ENCODE results near the gene BICD1. TPM values are rescaled to one million over a fixed set of nuclear protein-coding genes. Genes with fewer than 3 reads are reported as not detected.

Gene BICD1
- total RNA-seq, 1 experiment from 2014 or later, result 9.2 TPM

DNA sequence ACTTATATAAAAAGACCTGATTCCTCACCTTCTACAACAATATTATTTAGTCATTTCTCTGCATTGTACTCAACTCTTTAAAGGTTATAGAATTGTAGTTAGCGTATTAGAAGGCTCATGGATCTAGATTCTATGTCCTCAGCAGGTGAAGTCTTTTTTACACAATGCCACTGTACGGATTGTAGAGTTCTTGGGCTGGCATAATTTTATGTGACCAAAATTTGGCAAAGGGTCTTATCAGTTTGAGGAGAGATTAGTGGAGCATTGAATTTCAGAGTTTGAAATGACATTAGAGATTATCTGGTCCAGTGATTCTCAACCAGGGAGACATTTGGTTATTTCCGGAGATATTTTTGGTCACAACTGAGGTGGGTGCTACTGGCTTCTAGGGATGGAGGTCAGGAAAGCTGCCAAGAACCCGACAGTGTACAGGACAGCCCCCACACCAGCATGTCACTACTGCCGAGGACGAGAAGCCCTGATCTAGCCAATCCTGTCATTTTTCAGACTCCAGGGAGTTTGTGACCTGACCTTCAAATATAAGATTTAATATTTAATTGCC lies 63.9 kb downstream of the BICD1 start:
- no peak overlapping the region for H3K4me2 ChIP-seq (ENCODE audit: low read length)
- no peaks in the 10 kb centered on the region for H3K4me1 ChIP-seq (ENCODE audit: insufficient read depth, low read length)
- no peak overlapping the region for H3K9ac ChIP-seq (ENCODE audit: low read length)
- H3K27ac ChIP-seq (ENCODE audit: low read length), result no peak overlapping the region
- ATAC-seq (no peak), DNase-seq (no peak)
- ChIA-PET CTCF (no interaction called here), POLR2A (ENCODE audit: unreplicated experiment) (no interaction called here)
- H3K79me2 ChIP-seq (ENCODE audit: low read length), result no peaks in the 10 kb centered on the region
- H3K36me3 ChIP-seq (ENCODE audit: low read depth, low read length), result no peaks in the 10 kb centered on the region
- H4K20me1 ChIP-seq (ENCODE audit: low read length), result no peaks in the 10 kb centered on the region
- no peaks in the 10 kb centered on the region for H3K27me3 ChIP-seq (ENCODE audit: low read length)
- no peaks in the 10 kb centered on the region for H3K9me3 ChIP-seq (ENCODE audit: low read length)
- no TSS peak for BruUV-seq (replicated peaks)
- intact Hi-C loops (cut with micrococcal nuclease), result no loop called here
- no peaks in the 10 kb centered on the region for H3F3A ChIP-seq (ENCODE audit: low read length, unreplicated experiment)
- H2AFZ ChIP-seq (ENCODE audit: low read length), result no peak overlapping the region
- no peak for TF ChIP-seq EZH2phosphoT487 (IDR thresholded peaks at IDR 0.05; ENCODE audit: borderline replicate concordance, low read length)
- TF ChIP-seq, protein P1, sequence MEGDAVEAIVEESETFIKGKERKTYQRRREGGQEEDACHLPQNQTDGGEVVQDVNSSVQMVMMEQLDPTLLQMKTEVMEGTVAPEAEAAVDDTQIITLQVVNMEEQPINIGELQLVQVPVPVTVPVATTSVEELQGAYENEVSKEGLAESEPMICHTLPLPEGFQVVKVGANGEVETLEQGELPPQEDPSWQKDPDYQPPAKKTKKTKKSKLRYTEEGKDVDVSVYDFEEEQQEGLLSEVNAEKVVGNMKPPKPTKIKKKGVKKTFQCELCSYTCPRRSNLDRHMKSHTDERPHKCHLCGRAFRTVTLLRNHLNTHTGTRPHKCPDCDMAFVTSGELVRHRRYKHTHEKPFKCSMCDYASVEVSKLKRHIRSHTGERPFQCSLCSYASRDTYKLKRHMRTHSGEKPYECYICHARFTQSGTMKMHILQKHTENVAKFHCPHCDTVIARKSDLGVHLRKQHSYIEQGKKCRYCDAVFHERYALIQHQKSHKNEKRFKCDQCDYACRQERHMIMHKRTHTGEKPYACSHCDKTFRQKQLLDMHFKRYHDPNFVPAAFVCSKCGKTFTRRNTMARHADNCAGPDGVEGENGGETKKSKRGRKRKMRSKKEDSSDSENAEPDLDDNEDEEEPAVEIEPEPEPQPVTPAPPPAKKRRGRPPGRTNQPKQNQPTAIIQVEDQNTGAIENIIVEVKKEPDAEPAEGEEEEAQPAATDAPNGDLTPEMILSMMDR (conservative IDR thresholded peaks at IDR 0.05; ENCODE audit: low read depth, low read length), result no peak
- TF ChIP-seq EZH2 (IDR thresholded peaks at IDR 0.05; ENCODE audit: low read length, unreplicated experiment), result no peak
- no peak overlapping the region for H3K4me3 ChIP-seq (ENCODE audit: low read length)
- H3K9me2 ChIP-seq (replicated peaks; ENCODE audit: low read length), result no peaks in the 10 kb centered on the region

DNA sequence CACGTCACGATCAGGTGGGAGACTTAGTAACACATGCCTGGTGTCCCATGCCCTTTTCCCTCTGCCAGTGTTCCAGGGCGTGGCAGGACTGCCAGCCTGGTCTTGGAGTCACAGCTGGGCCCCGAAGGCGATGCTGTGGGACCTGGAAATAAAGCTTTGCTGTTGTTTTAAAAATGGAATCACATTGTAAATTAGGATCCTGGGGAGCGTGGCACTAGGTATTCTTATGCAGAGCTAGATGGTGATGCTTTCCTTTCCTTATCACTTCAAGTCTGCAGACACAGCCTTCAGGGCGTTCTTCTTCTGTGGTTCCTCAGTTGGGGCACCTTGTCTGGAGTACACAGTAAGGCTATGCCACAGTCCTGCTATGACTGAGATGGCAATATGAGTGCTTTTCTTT lies 64.6 kb downstream of the BICD1 start:
- Histone ChIP-seq H3K36me3 (ENCODE audit: low read depth, low read length) (no peaks in the 10 kb centered on the region), H3K4me3 (ENCODE audit: low read length) (no peak overlapping the region), H2AFZ (ENCODE audit: low read length) (no peak overlapping the region), H3K4me2 (ENCODE audit: low read length) (no peak overlapping the region), H3K9me2 (replicated peaks; ENCODE audit: low read length) (no peaks in the 10 kb centered on the region), H3K27me3 (ENCODE audit: low read length) (no peaks in the 10 kb centered on the region), H3K4me1 (ENCODE audit: insufficient read depth, low read length) (peaks cover 4% of the 10 kb centered on the region), H3K79me2 (ENCODE audit: low read length) (no peaks in the 10 kb centered on the region), H3F3A (ENCODE audit: low read length, unreplicated experiment) (no peaks in the 10 kb centered on the region), H3K27ac (ENCODE audit: low read length) (no peak overlapping the region), H3K9ac (ENCODE audit: low read length) (no peak overlapping the region), H4K20me1 (ENCODE audit: low read length) (no peaks in the 10 kb centered on the region), H3K9me3 (ENCODE audit: low read length) (no peaks in the 10 kb centered on the region)
- DNase-seq (no peak), ATAC-seq (no peak)
- ChIA-PET POLR2A (ENCODE audit: unreplicated experiment) (no interaction called here), CTCF (no interaction called here)
- TF ChIP-seq, protein P1 (conservative IDR thresholded peaks at IDR 0.05; ENCODE audit: low read depth, low read length), result no peak
- TF ChIP-seq EZH2 (IDR thresholded peaks at IDR 0.05; ENCODE audit: low read length, unreplicated experiment) (no peak), EZH2phosphoT487 (IDR thresholded peaks at IDR 0.05; ENCODE audit: borderline replicate concordance, low read length) (no peak)
- BruUV-seq (replicated peaks), result no TSS peak
- intact Hi-C loops (cut with micrococcal nuclease), result no loop called here

DNA sequence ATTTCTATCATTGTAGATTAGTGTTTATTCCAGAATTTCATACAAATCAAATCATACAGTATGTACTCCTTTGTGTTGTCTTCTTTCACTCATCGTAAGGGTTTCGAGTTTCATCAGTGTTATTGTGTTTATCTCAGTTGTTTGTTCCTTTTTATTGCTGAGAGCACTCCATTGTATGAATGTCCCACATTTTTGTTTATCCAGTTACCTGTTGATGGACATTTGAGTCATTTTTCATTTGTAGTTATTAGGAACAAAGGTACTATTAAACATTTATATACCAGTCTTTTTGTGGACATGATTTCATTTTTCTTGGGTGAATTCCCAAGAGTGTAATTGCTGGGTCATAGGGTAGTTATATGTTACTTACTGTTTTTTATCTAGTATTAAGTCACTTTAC lies 70.0 kb downstream of the BICD1 start:
- CTCF ChIA-PET, result no interaction called here

More for the DNA sequence above, 70.0 kb downstream of the BICD1 start:
- intact Hi-C loops (cut with micrococcal nuclease), result no loop called here
- H4K20me1 ChIP-seq (ENCODE audit: low read length), result no peaks in the 10 kb centered on the region
- no TSS peak for BruUV-seq (replicated peaks)
- H3K27me3 ChIP-seq (ENCODE audit: low read length), result no peaks in the 10 kb centered on the region
- H3K36me3 ChIP-seq (ENCODE audit: low read depth, low read length), result no peaks in the 10 kb centered on the region
- POLR2A ChIA-PET (ENCODE audit: unreplicated experiment), result no interaction called here
- no peak overlapping the region for H2AFZ ChIP-seq (ENCODE audit: low read length)
- peak overlapping the region; percentile 53 for H3K27ac ChIP-seq (ENCODE audit: low read length)
- H3K9ac ChIP-seq (ENCODE audit: low read length), result no peak overlapping the region
- H3K4me2 ChIP-seq (ENCODE audit: low read length), result peak overlapping the region; percentile 18; the same call in 1 of the 2 replicates
- H3K4me1 ChIP-seq (ENCODE audit: insufficient read depth, low read length), result peaks cover 10% of the 10 kb centered on the region
- DNase-seq (peak; percentile 74), ATAC-seq (peak; percentile 85)
- H3K9me2 ChIP-seq (replicated peaks; ENCODE audit: low read length), result no peaks in the 10 kb centered on the region
- H3K9me3 ChIP-seq (ENCODE audit: low read length), result no peaks in the 10 kb centered on the region
- H3F3A ChIP-seq (ENCODE audit: low read length, unreplicated experiment), result no peaks in the 10 kb centered on the region
- H3K4me3 ChIP-seq (ENCODE audit: low read length), result no peak overlapping the region
- H3K79me2 ChIP-seq (ENCODE audit: low read length), result no peaks in the 10 kb centered on the region
- TF ChIP-seq EZH2phosphoT487 (IDR thresholded peaks at IDR 0.05; ENCODE audit: borderline replicate concordance, low read length) (no peak), EZH2 (IDR thresholded peaks at IDR 0.05; ENCODE audit: low read length, unreplicated experiment) (no peak)
- TF ChIP-seq, protein P1 (conservative IDR thresholded peaks at IDR 0.05; ENCODE audit: low read depth, low read length), result no peak
